Natural killer cell (primary cell): Measurements from ENCODE around the gene GFRA3. TPM values are rescaled to one million over a fixed set of nuclear protein-coding genes. Genes with fewer than 3 reads are reported as not detected.

Source experiments
- ATAC-seq, 3 donors: fragments of 150-1000 bp in 2 of 3; fragments of 200-7000 bp in 1 of 3; cut with Tn5 transposase; 1 replicate in 1 of 3; 2 replicates in 2 of 3; pipeline ENCODE4 v1.10.0; 2021; ENCODE audit warnings: mild to moderate bottlenecking in 2 of 3, moderate library complexity in 2 of 3
- DNase-seq, 2 donors: peaks; one replicate each; pipeline versions ENCODE4 v3.0.0 to v3.0.0-alpha.2; 2013 to 2021; ENCODE audit warnings: mixed read lengths in 1 of 2
- H3K27ac ChIP-seq: one replicate; pipeline ENCODE4 v1.5.1; 2013; ENCODE audit warnings: mild to moderate bottlenecking, low read length
- H3K27me3 ChIP-seq: one replicate; pipeline ENCODE4 v1.6.1; 2013; ENCODE audit warnings: low read length; ENCODE audit not compliant: control insufficient read depth, insufficient read depth
- H3K36me3 ChIP-seq: one replicate; pipeline ENCODE4 v1.6.1; 2013; ENCODE audit warnings: low read length; ENCODE audit not compliant: control insufficient read depth, insufficient read depth
- H3K4me1 ChIP-seq: one replicate; pipeline ENCODE4 v1.6.1; 2013; ENCODE audit warnings: low read length; ENCODE audit not compliant: control insufficient read depth, insufficient read depth
- H3K4me3 ChIP-seq: one replicate; pipeline ENCODE4 v1.5.1; 2013; ENCODE audit warnings: low read length
- H3K9me3 ChIP-seq: one replicate; pipeline ENCODE4 v1.6.1; 2013; ENCODE audit warnings: low read length; ENCODE audit not compliant: control insufficient read depth, insufficient read depth
- H3K27ac Mint-ChIP-seq, 2 donors: one replicate each; pipeline ENCODE4 v1.8.0; 2022; ENCODE audit warnings: mild to moderate bottlenecking in 2 of 2, mixed read lengths in 2 of 2, moderate library complexity in 1 of 2
- H3K27me3 Mint-ChIP-seq, 2 donors: one replicate each; pipeline ENCODE4 v1.8.0; 2022; ENCODE audit warnings: low read depth in 2 of 2, mixed read lengths in 2 of 2
- H3K36me3 Mint-ChIP-seq: one replicate; pipeline ENCODE4 v1.8.0; 2022; ENCODE audit warnings: mixed read lengths
- H3K4me1 Mint-ChIP-seq, 2 donors: one replicate each; pipeline ENCODE4 v1.8.0; 2022; ENCODE audit warnings: mixed read lengths in 2 of 2
- H3K4me3 Mint-ChIP-seq: one replicate; pipeline ENCODE4 v1.8.0; 2022; ENCODE audit warnings: mild to moderate bottlenecking, moderate library complexity, mixed read lengths
- H3K9me3 Mint-ChIP-seq, 2 donors: one replicate each; pipeline ENCODE4 v1.8.0; 2022; ENCODE audit warnings: mixed read lengths in 2 of 2
- WGBS: methylation state at CpG from one replicate; pipeline ENCODE4 v1.1.7; 2013; ENCODE audit warnings: missing lambda C conversion rate; ENCODE audit not compliant: insufficient coverage; 5-methylcytosine and 5-hydroxymethylcytosine counted together
- intact Hi-C: fragments of 100-400 bp; cut with micrococcal nuclease; formaldehyde crosslinking; loops from one replicate; pipeline ENCODE4 v1.14.2; 2022
- total RNA-seq, 4 donors: library from RNA; stranded (reverse); fragments of 120-200 nt in 1 of 4; gene quantifications; one replicate each; pipeline versions ENCODE4 v1.2.3 to v1.2.4, GENCODE V29; 2013 to 2022
- TF ChIP-seq, protein P1 (sequence below): fragments of 200-600 bp; IDR thresholded peaks from one replicate; pipeline ENCODE4 v1.8.0; 2022; ENCODE audit warnings: antibody characterized with exemption

The GFRA3 gene
- total RNA-seq, 3 donors from 2014 or later (not counting 1 experiment from before 2014, with no cell fraction given), result not detected

DNA sequence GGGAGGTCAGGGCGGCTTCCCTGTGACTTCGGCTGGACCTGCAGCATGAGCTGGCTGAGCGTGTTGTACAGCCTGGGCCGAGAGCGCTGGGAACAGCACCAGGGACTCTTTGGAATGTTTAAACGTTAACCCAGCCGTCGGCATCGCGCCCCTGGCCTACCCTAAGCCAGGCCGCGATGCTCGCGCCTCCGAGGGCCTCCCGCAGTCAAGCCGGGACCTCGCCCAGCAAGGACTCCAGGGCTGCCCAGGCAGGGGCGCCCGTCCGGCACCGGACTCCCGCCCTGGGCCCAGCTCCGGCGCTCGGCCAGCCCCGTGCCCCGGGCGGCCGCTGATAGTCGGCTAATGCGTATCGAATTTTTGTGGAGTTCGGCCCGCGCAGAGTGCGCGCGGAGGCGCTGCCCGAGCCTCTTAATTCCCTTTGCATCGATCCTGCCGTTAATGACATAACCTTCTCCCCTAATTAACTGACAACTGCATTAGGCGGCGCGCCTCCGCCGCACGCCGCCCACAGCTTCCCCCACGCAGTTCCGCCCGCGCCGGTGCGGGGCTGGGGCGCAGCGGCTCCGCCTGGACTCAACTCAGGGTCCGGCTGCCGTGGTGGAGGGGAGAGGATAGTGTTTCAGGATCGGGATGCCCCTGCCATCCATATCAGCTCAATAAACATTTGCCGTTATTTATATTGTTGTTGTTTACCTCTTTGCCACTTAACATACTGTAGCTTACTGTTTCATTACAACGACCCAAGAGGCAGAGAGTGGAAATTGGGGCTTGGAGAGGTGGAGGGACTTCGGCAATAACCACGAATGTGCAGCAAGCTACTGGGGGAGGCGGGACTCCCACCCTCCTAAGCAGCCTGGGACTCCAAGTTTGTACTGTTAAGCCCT, 32.5 kb downstream of the GFRA3 start:
- H3K27me3 ChIP-seq, result peaks cover 15% of the 10 kb centered on the region
- H3K4me3 ChIP-seq, result no peak overlapping the region
- H3K4me1 ChIP-seq, result peaks cover 9% of the 10 kb centered on the region
- DNase-seq, result peak in 1 of 2 donors; percentile 27
- Mint-ChIP-seq H3K4me1 (peaks cover 6 to 17% of the 10 kb centered on the region in 2 donors), H3K36me3 (no peaks in the 10 kb centered on the region), H3K27ac (no peak overlapping the region), H3K27me3 (peaks cover 25 to 28% of the 10 kb centered on the region in 2 donors), H3K4me3 (peak overlapping the region; percentile 43), H3K9me3 (no peaks in the 10 kb centered on the region)
- H3K9me3 ChIP-seq, result no peaks in the 10 kb centered on the region
- no peaks in the 10 kb centered on the region for H3K36me3 ChIP-seq
- peak; percentile 44 to 76 (median 61) for ATAC-seq
- WGBS, result 9% methylated on average over 59 of the region's 67 CpGs
- intact Hi-C loops, result no loop called here
- H3K27ac ChIP-seq, result no peak overlapping the region
- TF ChIP-seq, protein P1, sequence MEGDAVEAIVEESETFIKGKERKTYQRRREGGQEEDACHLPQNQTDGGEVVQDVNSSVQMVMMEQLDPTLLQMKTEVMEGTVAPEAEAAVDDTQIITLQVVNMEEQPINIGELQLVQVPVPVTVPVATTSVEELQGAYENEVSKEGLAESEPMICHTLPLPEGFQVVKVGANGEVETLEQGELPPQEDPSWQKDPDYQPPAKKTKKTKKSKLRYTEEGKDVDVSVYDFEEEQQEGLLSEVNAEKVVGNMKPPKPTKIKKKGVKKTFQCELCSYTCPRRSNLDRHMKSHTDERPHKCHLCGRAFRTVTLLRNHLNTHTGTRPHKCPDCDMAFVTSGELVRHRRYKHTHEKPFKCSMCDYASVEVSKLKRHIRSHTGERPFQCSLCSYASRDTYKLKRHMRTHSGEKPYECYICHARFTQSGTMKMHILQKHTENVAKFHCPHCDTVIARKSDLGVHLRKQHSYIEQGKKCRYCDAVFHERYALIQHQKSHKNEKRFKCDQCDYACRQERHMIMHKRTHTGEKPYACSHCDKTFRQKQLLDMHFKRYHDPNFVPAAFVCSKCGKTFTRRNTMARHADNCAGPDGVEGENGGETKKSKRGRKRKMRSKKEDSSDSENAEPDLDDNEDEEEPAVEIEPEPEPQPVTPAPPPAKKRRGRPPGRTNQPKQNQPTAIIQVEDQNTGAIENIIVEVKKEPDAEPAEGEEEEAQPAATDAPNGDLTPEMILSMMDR, result no peak

DNA sequence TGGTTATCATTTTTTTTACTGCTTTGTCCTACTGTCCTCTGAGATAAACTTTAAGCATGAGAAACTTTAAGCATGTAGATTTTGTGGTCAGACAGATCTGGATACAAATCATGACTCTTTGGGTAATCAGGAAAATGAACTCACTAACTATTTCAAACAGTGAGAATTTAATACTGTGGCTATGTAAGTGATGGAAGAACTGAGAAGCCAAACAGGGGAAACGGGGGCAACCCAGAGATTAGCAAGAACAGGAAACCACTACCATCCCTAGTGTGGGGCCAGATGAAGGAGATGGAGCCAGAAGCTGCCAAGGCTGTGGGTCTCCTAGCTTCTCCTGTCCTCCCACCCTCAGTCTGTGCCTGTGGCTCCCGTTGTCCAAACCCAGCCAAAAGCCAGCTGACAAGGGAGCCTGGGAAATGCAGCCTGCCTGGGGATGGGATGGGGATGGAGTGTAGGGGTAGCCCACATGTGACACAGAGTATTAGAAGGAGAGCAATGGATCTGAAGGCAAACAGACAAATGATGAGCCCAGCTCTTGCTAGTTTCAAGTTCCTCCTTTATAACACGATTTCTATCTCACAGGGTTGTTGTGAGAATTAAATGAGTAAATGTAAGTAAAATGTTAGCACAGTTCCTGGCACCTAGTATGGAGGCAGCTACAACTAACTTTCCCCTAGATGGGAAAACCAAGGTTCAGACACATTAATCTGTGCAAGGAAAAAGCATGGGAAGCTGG, 33.6 kb downstream of the GFRA3 start:
- no peak overlapping the region for H3K27ac ChIP-seq
- Mint-ChIP-seq H3K4me3 (peak overlapping the region; percentile 42), H3K27ac (no peak overlapping the region), H3K9me3 (no peaks in the 10 kb centered on the region), H3K36me3 (no peaks in the 10 kb centered on the region), H3K4me1 (peaks cover 6 to 17% of the 10 kb centered on the region in 2 donors), H3K27me3 (peaks cover 25 to 28% of the 10 kb centered on the region in 2 donors)
- DNase-seq (no peak), ATAC-seq (no peak)
- peaks cover 15% of the 10 kb centered on the region for H3K27me3 ChIP-seq
- no peaks in the 10 kb centered on the region for H3K36me3 ChIP-seq
- H3K4me3 ChIP-seq, result no peak overlapping the region
- intact Hi-C loops, result no loop called here
- no peaks in the 10 kb centered on the region for H3K9me3 ChIP-seq
- WGBS, result 0% methylated on average over 1 of the region's 3 CpGs
- TF ChIP-seq, protein P1, result no peak
- H3K4me1 ChIP-seq, result peaks cover 9% of the 10 kb centered on the region

DNA sequence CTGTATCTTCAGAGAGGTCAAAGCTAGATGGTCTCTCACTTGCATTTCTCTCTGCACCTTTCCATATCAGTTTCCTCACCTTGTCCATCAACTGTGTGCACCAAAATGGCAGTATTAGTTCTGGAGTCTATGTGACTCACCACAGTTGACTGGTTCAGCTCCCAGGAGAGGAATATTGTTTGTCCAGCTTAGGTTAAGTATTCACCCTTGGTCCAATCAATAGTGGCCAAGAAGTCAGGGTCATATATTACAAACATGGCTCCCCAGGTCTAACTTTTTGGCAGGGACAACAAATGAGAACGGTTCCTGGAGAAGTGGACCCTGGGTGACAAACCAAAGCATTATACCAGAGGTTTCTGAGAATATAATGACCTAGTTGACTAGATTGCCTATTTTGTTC, 36.4 kb downstream of the GFRA3 start:
- no peaks in the 10 kb centered on the region for H3K36me3 ChIP-seq
- TF ChIP-seq, protein P1, result no peak
- Mint-ChIP-seq H3K9me3 (no peaks in the 10 kb centered on the region), H3K4me1 (peaks cover 6 to 17% of the 10 kb centered on the region in 2 donors), H3K27me3 (peaks cover 13 to 19% of the 10 kb centered on the region in 2 donors), H3K36me3 (no peaks in the 10 kb centered on the region), H3K27ac (no peak overlapping the region), H3K4me3 (no peak overlapping the region)
- H3K27ac ChIP-seq, result no peak overlapping the region
- H3K27me3 ChIP-seq, result peaks cover 15% of the 10 kb centered on the region
- intact Hi-C loops, result no loop called here
- no peaks in the 10 kb centered on the region for H3K9me3 ChIP-seq
- no peak for ATAC-seq
- DNase-seq, result no peak
- no peak overlapping the region for H3K4me3 ChIP-seq
- WGBS, result 100% methylated on average over 1 of the region's 1 CpG
- peaks cover 9% of the 10 kb centered on the region for H3K4me1 ChIP-seq
